HG03025 (cell line): ENCODE results near the gene GRID2.

Source experiments
- ATAC-seq: cut with Tn5 transposase; IDR thresholded peaks from one replicate; pipeline ENCODE4 v1.9.1; 2021; ENCODE audit warnings: mild to moderate bottlenecking, moderate library complexity; ENCODE audit not compliant: unreplicated experiment, low FRiP score

GRID2 gene

GRCh38 chr4:93761286-93761685 is 1457.5 kb downstream of the GRID2 start:
- ATAC-seq, result no peak

DNA sequence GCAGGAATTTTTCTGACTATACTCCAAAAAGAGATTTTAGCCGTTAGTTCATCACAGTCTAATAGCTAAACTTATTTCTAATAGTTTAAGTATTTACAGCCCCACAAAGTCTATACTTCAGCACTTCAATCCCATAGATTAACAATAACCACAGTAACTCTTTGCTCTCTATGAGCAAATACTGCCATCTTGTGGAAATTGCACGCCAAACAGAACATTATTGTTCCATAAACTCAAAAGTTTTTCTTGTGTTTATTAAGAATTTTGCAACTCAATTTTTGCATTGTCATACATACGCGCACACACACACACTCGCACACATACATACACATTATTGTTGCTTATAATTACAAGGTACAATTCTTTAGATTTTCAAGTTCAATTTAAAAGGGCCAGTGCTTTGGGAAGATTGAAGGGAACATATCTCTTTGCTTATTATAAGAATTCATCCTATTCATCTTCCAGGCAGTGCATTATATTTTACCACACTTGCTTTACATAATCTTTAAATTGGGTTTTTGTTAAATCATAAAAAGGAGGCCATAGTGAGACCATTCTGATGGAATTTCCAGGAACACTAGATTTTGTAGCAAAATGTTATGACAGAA is 1461.0 kb downstream of the GRID2 start:
- ATAC-seq, result peak; percentile 89

DNA sequence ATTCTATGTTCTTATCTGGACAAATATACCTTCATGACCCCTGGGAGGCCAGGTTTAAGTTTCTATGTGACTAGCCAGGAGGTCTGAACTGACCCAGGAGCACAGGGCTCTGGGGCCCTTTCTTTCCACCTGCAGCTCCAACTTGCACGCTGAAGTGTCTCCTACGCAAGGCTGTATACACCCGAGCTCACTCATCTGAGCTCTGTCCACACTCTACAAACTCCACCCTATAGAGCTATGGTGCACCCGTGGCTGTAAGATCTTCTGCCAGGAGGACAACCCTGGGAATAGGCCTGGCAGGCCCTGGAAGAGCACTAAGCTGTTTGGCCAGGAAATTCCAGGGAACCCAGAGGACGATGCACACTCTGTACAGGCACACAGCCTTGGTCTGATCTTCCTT is 1464.2 kb downstream of the GRID2 start:
- no peak for ATAC-seq

DNA sequence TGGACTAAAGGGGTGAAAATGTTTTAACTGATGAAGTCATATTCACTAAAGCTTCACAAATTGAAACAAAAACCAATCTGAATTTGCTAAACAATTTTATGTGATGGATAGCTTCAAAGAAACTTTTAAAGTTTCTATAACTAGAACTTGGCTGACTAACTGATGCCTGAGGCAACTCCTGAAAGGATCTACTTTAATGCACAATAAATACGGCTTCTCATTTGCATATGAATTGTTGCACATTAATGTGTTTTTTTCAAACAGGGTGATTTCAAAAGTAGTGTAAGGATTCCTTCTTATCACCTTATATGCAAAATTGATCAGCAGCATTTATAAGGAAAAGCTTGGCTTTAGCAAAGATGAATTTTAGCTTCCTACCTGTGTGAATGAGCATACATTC is 1466.4 kb downstream of the GRID2 start:
- no peak for ATAC-seq

DNA sequence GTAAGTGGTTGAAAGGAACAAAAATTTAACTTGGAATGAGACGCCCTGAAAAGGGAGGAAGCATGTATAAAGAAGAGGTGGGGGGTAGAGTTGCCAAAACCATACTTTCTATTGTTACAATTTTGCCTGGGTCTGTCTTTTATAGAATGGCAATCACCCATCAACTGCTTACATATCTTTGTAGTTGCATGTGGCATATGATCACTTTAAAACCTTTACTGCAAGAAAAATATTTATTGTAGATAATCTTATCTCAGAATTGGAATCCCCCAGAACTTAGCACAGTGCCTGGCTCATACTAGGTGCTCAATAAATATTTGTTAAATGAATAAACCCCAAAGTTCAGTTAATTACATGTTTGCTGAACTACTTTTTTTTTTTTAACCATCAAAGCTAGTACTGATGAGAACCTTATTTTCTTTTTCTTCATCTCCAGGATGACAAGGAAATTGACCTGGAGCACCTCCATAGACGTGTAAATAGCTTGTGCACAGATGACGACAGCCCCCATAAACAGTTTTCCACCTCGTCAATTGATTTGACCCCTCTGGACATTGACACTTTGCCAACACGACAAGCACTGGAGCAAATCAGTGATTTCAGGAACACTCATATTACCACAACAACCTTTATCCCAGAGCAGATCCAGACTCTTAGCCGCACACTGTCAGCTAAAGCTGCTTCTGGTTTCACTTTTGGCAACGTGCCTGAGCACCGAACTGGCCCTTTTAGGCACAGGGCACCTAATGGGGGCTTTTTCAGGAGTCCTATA is 1468.1 kb downstream of the GRID2 start:
- ATAC-seq, result no peak

DNA sequence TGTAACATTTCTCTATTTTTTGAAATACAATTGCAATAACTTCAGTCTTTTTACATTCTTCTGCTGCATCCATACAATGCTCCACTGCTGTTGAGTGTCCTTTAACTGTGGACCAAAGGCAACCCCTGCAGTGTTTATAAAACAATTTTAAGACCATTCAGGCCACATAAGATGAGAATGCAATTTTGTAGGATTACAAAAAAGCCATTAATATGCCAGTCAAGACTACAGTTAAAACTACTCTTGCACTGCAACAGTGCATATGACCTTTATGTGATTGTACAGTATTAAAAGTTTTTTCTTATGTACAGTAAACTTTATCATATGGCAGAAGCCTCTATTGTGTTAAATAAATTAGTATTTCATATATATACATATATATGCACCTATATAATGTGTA is 1469.1 kb downstream of the GRID2 start:
- ATAC-seq, result no peak

DNA sequence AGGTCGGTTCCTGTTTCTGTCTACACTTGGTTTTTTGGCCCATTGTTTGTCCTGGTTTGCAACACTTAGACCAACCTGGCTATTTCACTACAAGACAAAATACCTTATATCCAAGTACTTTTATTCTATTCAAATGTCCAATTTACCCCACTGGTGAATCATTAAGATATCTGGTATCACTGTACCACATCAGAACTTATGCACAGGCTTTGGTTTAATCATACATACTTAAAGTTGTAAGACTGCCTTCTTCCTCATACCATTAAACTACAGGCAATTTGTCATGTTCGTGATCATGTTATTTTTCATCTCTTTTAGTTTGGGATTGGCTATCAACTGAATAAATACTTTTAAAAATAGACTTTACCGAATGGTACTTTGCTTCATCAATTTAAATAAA is 1471.8 kb downstream of the GRID2 start:
- no peak for ATAC-seq

GRCh38 chr4:93776386-93777080 is 1472.8 kb downstream of the GRID2 start:
- no peak for ATAC-seq

DNA sequence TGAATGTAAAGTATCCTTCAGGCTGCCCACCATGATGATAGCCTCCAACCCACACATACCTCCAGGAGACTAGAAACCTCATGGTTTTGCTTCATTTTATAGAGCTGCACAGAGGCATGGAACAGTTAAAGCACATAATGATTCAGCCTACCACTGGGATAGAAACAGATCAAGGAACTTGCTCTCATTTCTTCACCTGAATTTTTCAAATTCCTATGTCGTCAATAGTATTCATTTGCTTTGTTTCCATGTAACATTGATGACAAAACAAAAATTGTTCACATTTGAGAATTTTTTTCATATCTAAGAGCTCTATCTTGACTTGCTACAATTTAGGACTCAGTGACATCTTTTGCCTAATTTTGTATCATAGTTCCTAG is 1473.3 kb downstream of the GRID2 start:
- no peak for ATAC-seq

DNA sequence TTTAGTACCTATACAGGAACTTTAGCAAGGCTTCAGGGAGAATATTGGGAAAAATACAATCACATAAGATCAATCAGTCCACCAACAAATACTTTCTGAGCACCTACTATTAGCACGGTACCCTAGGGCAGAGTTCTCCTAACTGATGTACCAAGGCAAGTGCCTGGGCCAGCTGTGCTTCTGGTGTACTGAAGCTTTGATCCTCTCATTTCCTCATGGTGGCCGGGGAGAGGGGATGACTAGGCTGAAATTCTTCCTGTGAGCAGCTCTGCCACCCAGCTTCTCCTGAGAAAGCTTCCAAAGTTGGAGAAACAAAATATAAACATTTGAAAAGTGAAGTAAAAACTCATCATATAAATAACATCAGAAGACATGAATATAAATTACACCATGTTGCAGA is 1475.5 kb downstream of the GRID2 start:
- ATAC-seq, result no peak

GRCh38 chr4:93780080-93780479 is 1476.3 kb downstream of the GRID2 start:
- ATAC-seq, result no peak

DNA sequence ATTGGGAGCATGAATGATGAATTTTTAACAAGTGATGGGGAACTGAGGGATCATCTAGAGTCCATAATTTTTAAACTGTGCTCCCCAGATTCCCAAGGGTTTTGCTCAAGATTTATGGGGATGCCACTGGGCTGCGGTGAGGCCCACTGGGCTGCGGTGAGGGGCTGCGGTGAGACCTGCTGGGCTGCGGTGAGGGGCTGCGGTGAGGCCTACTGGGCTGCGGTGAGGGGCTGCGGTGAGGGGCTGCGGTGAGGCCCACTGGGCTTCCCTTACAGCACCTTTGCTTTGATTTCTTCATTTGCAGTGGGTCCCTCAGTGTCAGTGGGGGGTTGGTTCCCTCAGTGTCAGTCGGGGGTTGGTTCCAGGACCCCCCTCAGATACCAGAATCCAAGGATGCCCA is 1477.4 kb downstream of the GRID2 start:
- no peak for ATAC-seq

DNA sequence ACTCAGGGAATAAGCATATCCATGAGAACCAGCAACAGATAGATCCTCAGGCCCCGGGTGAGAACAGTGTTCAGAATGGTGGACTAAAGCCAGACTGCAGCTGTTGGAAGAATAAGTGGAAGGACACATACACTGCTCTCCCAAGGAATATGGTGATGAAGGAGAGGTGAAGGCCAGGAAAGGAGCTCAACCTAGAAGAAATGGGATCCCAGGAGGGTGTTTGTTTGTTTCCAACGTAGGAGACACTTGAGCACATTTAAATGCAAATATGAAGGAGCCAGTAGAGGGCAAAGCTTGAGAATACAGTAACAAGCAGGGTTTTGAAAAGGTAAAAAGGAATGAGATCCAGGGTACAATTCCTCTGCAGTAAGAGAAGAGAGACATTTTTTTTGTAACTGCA is 1482.4 kb downstream of the GRID2 start:
- no peak for ATAC-seq

DNA sequence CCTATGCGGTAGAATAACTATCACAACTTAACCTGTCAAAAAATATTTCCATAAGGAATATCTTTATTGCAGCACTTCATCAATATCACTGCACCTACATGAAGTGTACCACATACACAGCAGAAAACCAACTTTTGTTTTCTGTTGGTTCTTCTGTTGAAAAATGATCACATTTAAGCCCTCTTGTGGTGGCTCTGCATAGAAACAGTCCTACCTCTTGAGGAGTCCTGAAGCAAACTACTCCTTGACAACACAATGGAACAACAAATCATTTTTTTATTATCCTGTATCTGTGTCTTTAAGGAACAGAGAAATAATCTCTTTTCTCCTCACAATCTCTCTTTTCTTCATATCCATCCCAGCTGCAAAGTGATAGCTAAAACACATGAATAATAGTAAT is 1484.9 kb downstream of the GRID2 start:
- no peak for ATAC-seq

GRCh38 chr4:93791570-93792195 is 1487.9 kb downstream of the GRID2 start:
- peak; percentile 80 for ATAC-seq

GRCh38 chr4:93802045-93802444 is 1498.3 kb downstream of the GRID2 start:
- ATAC-seq, result no peak

DNA sequence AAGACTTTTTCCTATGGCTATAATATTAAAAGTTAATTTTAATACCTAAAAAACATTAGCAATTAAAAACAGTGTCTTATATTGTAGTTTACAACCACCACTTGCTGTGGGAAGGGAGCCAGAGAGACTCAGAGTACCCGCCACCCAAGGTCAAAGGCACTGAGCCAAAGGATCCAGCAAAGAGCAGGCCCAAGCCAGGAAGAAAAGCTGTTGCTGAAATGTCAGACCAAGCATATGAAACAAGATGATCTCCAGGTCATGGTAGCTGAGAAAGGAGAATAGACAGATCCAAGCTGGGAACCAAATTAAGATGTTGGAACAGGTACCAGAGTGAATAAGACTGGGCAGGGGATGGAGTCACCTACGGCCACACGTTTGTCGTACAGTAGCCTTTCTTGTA is 1506.0 kb downstream of the GRID2 start:
- no peak for ATAC-seq

GRCh38 chr4:93810340-93810992 is 1506.7 kb downstream of the GRID2 start:
- no peak for ATAC-seq

- ATAC-seq, result no peak
Observed at GRCh38 chr4:93813092-93813491, 1509.3 kb downstream of the GRID2 start.

- no peak for ATAC-seq
Observed at GRCh38 chr4:93814141-93814540, 1510.4 kb downstream of the GRID2 start.

- ATAC-seq, result no peak
Observed at GRCh38 chr4:93814722-93815121, 1511.0 kb downstream of the GRID2 start.
